ENCODE measurements around the gene TBXA2R. TPM values are rescaled to one million over a fixed set of nuclear protein-coding genes. Genes with fewer than 3 reads are reported as not detected.

TBXA2R gene
- total and polyA plus RNA-seq, 2 experiments from 2014 or later, result 0.42 to 0.73 TPM

DNA sequence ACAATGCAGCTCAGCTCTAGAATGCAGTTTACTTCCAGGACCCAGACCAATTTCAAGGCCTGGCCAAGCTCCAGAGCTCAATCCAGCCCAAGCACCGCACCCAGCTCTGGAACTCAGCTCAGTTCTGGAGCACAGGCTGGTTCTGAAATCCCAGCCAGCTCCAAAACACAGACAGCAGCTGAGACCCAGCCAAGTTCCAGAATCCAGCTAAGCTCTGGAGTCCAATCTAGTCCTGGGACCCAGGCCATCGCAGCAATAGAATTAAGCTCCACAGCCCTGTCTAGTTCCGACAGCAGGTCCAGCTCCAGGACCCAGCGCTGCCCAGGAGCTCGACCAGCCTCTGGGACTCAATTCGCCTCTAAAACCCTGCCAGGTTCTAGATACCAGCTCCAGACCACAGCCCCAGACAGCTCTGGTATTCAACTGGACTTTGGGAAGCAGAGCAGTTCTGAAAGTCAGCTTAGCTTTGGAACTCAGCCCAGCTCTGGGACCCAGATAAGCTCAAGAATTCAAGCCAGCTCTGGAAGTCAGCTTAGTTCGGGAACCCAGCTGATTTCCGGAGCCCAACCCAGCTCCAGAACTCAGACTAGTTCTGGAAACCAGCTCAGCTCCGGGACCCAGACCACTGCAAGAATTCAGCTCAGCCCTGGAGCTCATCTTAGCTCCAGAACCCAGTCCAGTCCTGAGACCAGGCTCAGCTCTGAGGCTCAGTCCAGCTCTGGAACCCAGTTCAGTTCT lies 14.6 kb downstream of the TBXA2R start:
- H3K4me2 ChIP-seq, result no peak overlapping the region
- H3K27ac ChIP-seq (ENCODE audit: low read depth), result no peak overlapping the region
- ATAC-seq (no peak), DNase-seq (ENCODE audit: low spot score) (no peak)
- H3K9me2 ChIP-seq (ENCODE audit: insufficient read depth), result no peaks in the 10 kb centered on the region
- Mint-ChIP-seq H3K36me3 (ENCODE audit: low read depth) (peaks cover 3% of the 10 kb centered on the region; the same call in 2 of the 3 replicates), H3K4me3 (no peak overlapping the region), H3K27me3 (ENCODE audit: insufficient read depth, low read depth, poor library complexity) (peaks cover 8% of the 10 kb centered on the region), H3K27ac (no peak overlapping the region), H3K4me1 (no peaks in the 10 kb centered on the region), H3K9me3 (peaks cover 17% of the 10 kb centered on the region)
- peaks cover 6% of the 10 kb centered on the region; the same call in 1 of the 2 replicates for H3F3A ChIP-seq (replicated peaks; ENCODE audit: low read depth)
- H3K4me3 ChIP-seq, result no peak overlapping the region
- peaks cover 10% of the 10 kb centered on the region for H3K27me3 ChIP-seq (ENCODE audit: insufficient read depth)
- no peaks in the 10 kb centered on the region for H4K20me1 ChIP-seq (replicated peaks; ENCODE audit: insufficient read depth)
- H3K79me2 ChIP-seq (replicated peaks; ENCODE audit: insufficient read depth), result no peaks in the 10 kb centered on the region
- no peaks in the 10 kb centered on the region for H3K4me1 ChIP-seq (ENCODE audit: insufficient read depth)
- H3K36me3 ChIP-seq (ENCODE audit: insufficient read depth), result no peaks in the 10 kb centered on the region
- H2AFZ ChIP-seq, result no peak overlapping the region
- TF ChIP-seq ZNF114 (CRISPR knock-in tag; IDR thresholded peaks at IDR 0.05) (no peak), STAT1 (IDR thresholded peaks at IDR 0.05; ENCODE audit: unreplicated experiment) (no peak), ZNF331 (CRISPR knock-in tag; IDR thresholded peaks at IDR 0.05; ENCODE audit: low read depth) (no peak), CREB1 (CRISPR knock-in tag; IDR thresholded peaks at IDR 0.05; ENCODE audit: low read depth) (no peak), JUNB (IDR thresholded peaks at IDR 0.05; ENCODE audit: unreplicated experiment) (no peak), NANOG (IDR thresholded peaks at IDR 0.05; ENCODE audit: borderline replicate concordance) (no peak), POLR2AphosphoS5 (IDR thresholded peaks at IDR 0.05; ENCODE audit: low read depth) (no peak)
- TF ChIP-seq, protein P1, sequence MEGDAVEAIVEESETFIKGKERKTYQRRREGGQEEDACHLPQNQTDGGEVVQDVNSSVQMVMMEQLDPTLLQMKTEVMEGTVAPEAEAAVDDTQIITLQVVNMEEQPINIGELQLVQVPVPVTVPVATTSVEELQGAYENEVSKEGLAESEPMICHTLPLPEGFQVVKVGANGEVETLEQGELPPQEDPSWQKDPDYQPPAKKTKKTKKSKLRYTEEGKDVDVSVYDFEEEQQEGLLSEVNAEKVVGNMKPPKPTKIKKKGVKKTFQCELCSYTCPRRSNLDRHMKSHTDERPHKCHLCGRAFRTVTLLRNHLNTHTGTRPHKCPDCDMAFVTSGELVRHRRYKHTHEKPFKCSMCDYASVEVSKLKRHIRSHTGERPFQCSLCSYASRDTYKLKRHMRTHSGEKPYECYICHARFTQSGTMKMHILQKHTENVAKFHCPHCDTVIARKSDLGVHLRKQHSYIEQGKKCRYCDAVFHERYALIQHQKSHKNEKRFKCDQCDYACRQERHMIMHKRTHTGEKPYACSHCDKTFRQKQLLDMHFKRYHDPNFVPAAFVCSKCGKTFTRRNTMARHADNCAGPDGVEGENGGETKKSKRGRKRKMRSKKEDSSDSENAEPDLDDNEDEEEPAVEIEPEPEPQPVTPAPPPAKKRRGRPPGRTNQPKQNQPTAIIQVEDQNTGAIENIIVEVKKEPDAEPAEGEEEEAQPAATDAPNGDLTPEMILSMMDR (conservative IDR thresholded peaks at IDR 0.05; ENCODE audit: low read depth in 2 of 2), result no peak
- TF ChIP-seq, protein P2, sequence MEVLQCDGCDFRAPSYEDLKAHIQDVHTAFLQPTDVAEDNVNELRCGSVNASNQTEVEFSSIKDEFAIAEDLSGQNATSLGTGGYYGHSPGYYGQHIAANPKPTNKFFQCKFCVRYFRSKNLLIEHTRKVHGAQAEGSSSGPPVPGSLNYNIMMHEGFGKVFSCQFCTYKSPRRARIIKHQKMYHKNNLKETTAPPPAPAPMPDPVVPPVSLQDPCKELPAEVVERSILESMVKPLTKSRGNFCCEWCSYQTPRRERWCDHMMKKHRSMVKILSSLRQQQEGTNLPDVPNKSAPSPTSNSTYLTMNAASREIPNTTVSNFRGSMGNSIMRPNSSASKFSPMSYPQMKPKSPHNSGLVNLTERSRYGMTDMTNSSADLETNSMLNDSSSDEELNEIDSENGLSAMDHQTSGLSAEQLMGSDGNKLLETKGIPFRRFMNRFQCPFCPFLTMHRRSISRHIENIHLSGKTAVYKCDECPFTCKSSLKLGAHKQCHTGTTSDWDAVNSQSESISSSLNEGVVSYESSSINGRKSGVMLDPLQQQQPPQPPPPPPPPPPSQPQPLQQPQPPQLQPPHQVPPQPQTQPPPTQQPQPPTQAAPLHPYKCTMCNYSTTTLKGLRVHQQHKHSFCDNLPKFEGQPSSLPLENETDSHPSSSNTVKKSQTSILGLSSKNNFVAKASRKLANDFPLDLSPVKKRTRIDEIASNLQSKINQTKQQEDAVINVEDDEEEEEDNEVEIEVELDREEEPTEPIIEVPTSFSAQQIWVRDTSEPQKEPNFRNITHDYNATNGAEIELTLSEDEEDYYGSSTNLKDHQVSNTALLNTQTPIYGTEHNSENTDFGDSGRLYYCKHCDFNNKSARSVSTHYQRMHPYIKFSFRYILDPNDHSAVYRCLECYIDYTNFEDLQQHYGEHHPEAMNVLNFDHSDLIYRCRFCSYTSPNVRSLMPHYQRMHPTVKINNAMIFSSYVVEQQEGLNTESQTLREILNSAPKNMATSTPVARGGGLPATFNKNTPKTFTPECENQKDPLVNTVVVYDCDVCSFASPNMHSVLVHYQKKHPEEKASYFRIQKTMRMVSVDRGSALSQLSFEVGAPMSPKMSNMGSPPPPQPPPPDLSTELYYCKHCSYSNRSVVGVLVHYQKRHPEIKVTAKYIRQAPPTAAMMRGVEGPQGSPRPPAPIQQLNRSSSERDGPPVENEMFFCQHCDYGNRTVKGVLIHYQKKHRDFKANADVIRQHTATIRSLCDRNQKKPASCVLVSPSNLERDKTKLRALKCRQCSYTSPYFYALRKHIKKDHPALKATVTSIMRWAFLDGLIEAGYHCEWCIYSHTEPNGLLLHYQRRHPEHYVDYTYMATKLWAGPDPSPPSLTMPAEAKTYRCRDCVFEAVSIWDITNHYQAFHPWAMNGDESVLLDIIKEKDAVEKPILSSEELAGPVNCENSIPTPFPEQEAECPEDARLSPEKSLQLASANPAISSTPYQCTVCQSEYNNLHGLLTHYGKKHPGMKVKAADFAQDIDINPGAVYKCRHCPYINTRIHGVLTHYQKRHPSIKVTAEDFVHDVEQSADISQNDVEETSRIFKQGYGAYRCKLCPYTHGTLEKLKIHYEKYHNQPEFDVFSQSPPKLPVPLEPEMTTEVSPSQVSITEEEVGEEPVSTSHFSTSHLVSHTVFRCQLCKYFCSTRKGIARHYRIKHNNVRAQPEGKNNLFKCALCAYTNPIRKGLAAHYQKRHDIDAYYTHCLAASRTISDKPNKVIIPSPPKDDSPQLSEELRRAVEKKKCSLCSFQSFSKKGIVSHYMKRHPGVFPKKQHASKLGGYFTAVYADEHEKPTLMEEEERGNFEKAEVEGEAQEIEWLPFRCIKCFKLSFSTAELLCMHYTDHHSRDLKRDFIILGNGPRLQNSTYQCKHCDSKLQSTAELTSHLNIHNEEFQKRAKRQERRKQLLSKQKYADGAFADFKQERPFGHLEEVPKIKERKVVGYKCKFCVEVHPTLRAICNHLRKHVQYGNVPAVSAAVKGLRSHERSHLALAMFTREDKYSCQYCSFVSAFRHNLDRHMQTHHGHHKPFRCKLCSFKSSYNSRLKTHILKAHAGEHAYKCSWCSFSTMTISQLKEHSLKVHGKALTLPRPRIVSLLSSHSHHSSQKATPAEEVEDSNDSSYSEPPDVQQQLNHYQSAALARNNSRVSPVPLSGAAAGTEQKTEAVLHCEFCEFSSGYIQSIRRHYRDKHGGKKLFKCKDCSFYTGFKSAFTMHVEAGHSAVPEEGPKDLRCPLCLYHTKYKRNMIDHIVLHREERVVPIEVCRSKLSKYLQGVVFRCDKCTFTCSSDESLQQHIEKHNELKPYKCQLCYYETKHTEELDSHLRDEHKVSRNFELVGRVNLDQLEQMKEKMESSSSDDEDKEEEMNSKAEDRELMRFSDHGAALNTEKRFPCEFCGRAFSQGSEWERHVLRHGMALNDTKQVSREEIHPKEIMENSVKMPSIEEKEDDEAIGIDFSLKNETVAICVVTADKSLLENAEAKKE (CRISPR knock-in tag; IDR thresholded peaks at IDR 0.05), result no peak

All from GM23338 (cell line).